ENCODE data around the gene CFAP299.
"Not testable (repeated sequence)": the region's sequence is repeated elsewhere in the genome, so short reads cannot be mapped to it uniquely, and the experiment has no call there.

Gene CFAP299

GRCh38 chr4:80614319-80614718 is 278.8 kb downstream of the CFAP299 start:
- DNase-seq = no peak

- no peak for DNase-seq
Measured at GRCh38 chr4:80615099-80615498, 279.6 kb downstream of the CFAP299 start.

GRCh38 chr4:80619070-80619674 is 283.6 kb downstream of the CFAP299 start:
- no peak for DNase-seq

DNA sequence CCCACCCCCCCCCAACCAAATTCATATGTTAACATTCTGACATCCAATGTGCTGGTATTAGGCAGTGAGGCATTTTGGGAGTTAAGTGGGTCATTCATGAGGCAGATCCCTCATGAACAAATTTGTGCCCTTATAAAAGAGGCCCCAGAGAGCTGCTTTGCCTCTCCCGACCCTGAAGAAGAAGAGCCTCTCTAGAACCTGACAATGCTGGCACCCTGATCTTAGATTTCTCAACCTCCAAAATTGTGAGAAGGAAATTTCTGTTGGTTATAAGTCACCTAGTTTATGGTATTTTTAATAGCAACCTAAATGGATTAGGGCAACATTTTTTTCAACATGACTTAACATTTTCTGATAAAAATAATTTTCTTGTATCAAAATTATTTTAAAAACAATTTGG is 296.3 kb downstream of the CFAP299 start:
- DNase-seq = no peak

- DNase-seq = no peak
Measured at GRCh38 chr4:80637190-80637589, 301.7 kb downstream of the CFAP299 start.

GRCh38 chr4:80646061-80646460 is 310.5 kb downstream of the CFAP299 start:
- DNase-seq = no peak

- DNase-seq = no peak
Measured at GRCh38 chr4:80655662-80656061, 320.1 kb downstream of the CFAP299 start.

DNA sequence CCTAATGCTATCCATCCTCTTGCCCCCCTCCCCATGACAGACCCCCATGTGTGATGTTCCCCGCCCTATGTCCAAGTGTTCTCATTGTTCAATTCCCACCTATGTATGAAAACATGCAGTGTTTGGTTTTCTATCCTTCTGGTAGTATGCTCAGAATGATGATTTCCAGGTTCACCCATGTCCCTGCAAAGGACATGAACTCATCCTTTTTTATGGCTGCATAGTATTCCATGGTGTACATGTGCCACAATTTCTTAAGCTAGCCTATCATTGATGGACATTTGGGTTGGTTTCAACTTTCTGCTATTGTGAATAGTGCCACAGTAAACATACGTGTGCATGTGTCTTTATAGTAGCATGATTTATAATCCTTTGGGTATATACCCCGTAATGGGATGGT is 334.6 kb downstream of the CFAP299 start:
- DNase-seq = not testable (repeated sequence)

DNA sequence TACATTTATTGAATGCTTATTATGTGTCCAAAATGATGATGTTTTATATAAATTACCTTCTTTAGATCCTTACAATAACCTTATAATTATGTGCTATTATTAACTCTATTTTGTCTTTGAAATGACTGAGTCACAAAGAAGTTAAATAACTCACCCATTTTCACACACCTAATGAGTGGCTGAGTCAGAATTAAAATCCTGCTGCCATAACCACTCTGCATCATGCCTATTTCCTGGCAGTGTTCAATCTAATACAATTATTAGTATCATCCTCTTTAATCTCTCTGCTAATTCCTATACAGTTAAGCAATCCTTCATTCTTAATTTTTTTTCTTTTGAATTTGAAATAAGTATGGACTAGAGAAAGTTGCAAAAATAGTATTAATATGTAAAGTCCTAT is 342.9 kb downstream of the CFAP299 start:
- no peak for DNase-seq

DNA sequence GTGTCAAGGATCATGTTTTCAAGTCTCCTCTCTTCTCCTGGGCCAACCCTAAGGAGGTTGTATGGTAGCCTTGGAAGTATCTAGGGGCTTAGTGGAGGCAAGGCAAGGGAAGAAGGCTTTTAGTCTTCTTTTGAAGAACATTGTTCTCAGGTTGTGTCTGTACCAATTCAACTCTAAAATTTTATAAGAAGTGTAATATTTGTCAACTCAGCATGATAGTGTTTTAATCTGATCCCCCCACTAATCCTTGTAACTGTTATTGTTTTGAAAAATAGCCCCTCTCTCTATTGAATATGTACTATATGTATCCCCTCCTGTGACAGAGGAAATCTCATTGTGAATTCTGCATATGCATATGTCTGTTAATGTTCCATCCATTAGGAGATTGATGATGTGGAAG is 345.4 kb downstream of the CFAP299 start:
- DNase-seq = no peak

GRCh38 chr4:80685214-80685613 is 349.7 kb downstream of the CFAP299 start:
- no peak for DNase-seq

DNA sequence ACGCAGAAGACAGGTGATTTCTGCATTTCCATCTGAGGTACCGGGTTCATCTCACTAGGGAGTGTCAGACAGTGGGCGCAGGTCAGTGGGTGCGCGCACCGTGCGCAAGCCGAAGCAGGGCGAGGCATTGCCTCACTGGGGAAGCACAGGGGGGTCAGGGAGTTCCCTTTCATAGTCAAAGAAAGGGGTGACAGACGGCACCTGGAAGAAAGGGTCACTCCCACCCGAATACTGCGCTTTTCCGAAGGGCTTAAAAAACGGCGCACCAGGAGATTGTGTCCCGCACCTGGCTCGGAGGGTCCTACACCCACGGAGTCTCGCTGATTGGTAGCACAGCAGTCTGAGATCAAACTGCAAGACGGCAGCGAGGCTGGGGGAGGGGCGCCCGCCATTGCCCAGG is 352.2 kb downstream of the CFAP299 start:
- DNase-seq = not testable (repeated sequence)

DNA sequence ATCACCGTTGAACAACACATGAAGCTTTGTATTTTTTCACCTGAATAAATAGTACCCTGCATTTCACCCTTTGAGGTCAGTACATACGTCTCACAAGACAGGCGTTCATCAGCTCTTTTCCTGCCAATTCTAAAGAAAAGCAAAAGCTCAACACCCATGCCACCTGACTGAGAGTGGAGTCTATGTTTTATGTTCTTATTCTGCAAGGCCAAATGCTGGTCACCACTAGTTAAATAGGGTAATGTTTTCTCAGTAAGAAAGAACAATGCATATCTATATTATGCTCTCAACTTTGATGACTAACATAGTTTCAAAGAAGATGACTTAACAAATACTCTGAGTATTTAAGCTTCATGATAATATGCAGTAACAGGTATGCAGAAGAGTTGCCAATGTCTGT is 358.6 kb downstream of the CFAP299 start:
- no peak for DNase-seq

DNA sequence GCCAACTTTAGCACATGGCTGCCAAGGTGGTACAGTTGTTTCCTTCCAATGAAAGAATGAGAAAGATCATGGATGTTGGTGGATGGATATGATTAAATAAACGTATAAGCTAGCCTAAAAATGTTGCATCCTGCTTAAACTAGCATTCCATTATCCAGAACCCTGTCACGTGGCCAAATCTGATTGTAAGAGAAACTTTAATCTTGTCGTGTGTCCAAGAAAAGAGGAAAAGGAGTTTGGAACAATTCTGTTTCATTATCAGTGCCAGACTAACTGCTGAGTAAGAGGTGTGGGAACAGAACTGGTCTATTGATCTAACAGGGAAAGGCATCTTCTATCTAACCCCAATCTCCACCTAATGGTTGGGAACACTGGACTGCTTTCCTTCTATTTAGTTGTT is 369.8 kb downstream of the CFAP299 start:
- DNase-seq = no peak

- no peak for DNase-seq
Measured at GRCh38 chr4:80709082-80709869, 373.7 kb downstream of the CFAP299 start.

- DNase-seq = no peak
Measured at GRCh38 chr4:80710748-80711451, 375.4 kb downstream of the CFAP299 start.

DNA sequence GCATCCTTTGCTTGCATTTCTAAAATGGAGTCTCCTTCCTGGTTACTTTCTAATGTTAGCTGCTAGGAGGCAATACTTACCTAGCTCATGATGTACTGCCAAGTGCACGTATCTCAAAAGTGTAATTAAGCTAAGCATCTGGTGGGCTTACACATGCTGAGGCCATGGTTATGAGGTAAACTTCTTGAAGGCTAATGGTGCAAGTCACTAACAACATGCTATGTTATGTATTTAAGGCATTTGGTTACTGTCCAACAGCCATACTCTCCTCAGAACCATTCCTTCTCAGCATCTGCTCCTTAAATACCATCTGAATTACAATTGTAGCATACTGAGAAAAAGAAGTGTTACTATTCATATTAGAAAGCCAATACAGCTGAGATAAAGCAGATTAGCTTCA is 376.4 kb downstream of the CFAP299 start:
- no peak for DNase-seq

GRCh38 chr4:80713409-80713808 is 377.9 kb downstream of the CFAP299 start:
- no peak for DNase-seq

DNA sequence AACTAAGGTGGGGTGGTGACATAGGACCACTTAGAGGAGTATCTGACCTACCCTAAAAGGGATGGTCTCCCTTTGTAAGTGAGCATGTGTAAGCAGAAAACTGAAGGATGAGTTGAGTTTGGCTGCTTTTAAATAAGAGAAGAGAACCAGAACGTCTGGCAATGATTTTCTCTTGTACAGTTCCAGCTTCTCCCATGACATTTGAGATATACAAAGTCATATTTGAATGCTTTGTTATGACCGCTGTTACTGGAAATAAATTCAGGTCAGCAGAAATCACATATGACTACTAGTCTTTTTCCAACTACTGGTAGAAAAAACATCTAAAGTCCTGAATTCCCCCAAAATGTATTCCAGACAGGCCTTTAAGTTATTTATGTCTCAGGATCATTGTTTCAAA is 381.7 kb downstream of the CFAP299 start:
- no peak for DNase-seq

- no peak for DNase-seq
Measured at GRCh38 chr4:80726471-80726870, 390.9 kb downstream of the CFAP299 start.

DNA sequence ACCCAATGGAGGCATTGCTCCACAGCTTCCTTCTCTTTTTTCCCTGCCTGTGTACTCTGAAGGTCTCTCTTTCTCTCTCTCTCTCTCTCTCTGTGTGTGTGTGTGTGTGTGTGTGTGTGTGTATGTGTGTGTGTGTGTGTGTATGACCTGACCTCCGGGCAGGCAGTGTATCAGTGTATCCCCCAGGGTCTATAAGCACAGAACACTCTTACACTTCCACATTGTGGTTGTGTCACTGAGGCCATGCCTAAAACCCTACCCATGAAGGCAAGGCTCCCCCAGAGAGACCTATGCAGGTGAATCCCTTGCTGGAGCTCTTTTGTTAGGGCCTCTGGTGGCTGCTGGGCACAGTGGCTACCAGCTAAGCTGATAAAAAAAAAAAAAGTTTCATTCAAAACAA is 394.6 kb downstream of the CFAP299 start:
- no peak for DNase-seq

GRCh38 chr4:80731436-80731835 is 395.9 kb downstream of the CFAP299 start:
- DNase-seq = no peak

DNA sequence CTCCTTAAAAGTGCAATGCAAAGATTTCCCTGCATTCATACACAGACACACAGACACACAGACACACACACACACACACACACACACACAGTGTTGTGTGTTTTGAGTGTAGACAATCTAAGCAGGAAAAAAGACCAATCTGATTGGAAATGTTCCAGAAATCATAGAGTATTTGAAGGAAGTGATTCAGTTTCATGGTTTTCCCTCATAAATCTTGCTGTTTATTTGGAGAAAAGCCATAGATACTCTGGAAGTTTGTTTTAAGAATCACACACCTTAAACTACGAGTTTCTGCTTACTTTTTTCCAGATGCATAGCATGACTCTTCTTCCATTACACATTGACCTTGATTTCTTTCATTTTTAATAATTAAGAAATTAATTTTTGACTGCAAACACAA is 396.5 kb downstream of the CFAP299 start:
- DNase-seq = no peak

DNA sequence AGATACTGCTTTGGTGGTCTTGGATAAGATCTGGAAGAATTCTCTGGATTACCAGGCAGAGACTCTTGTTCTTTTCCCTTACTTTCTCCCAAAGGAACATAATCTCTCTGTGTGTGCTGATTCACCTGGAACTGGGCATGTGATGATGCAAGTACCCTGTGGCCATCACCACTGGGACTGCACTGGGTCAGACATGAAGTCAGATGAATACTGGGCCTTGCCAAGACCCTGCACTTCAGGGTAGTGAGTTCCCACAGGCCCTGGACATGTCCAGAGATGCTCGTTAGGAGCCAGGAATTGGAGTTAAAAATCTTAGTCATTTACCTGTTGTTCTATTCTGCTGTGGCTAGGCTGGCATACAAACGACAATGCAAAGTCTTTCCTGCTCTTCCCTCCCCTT is 404.8 kb downstream of the CFAP299 start:
- no peak for DNase-seq

All from stimulated activated CD4-positive, alpha-beta T cell treated with anti-CD3 and anti-CD28 coated beads, Interleukin-4, amount 100 ng/mL, for 24 hours (primary cell).